ENCODE data around the gene IL27RA. TPM values are rescaled to one million over a fixed set of nuclear protein-coding genes. Genes with fewer than 3 reads are reported as not detected.

The IL27RA gene
- total RNA-seq, 1 experiment from 2014 or later = 0.67 TPM

DNA sequence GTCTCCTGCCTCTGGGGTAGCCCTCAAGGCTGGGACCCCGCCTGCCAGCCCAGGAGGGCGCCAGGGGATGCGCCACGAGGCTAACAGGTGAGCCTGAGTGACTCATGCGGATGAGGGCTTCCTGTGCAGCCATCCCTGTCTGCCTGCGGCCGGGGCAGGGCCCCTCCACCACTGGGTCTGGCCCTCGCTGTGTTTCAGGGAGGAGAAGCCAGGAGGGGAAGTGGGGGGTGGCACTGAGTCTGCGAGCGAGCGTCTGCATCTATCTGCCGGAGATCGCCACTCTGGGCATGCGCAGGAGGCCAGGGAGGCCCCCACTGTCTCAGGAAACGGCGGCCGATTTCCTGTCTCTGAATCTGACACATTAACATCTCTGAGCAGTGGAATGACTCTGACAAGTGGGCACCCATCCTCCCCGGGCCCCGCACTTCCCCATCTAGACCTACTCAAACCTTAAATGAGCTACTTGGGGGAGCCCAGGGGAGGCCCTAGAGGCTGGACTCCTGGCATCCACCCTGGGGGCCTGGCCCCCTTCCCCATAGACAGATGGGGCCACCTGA, 45.1 kb upstream of the IL27RA start:
- peak overlapping the region; percentile 69 for H3K4me3 ChIP-seq (ENCODE audit: low read length)
- H2AFZ ChIP-seq (ENCODE audit: low read length) = peak overlapping the region; percentile 27; the same call in 1 of the 2 replicates
- H3K4me2 ChIP-seq (ENCODE audit: low read depth, low read length, poor library complexity, severe bottlenecking) = peak overlapping the region; percentile 91
- no peaks in the 10 kb centered on the region for H4K20me1 ChIP-seq (ENCODE audit: insufficient read depth, low read depth, low read length)
- no peaks in the 10 kb centered on the region for H3K27me3 ChIP-seq (ENCODE audit: low read length)
- no peaks in the 10 kb centered on the region for H3K36me3 ChIP-seq (ENCODE audit: insufficient read depth, low read length)
- H3K9me2 ChIP-seq (replicated peaks; ENCODE audit: insufficient read depth, low read length) = no peaks in the 10 kb centered on the region
- no peaks in the 10 kb centered on the region for H3K9me3 ChIP-seq (ENCODE audit: low read length)
- DNase-seq = peak; percentile 98
- peak overlapping the region; percentile 96 for H3K27ac ChIP-seq (ENCODE audit: low read length)
- peaks cover 48% of the 10 kb centered on the region for H3K4me1 ChIP-seq (ENCODE audit: low read length)
- H3K9ac ChIP-seq (ENCODE audit: low read length) = peak overlapping the region; percentile 85
- peaks cover 11% of the 10 kb centered on the region for H3K79me2 ChIP-seq (ENCODE audit: low read length)

DNA sequence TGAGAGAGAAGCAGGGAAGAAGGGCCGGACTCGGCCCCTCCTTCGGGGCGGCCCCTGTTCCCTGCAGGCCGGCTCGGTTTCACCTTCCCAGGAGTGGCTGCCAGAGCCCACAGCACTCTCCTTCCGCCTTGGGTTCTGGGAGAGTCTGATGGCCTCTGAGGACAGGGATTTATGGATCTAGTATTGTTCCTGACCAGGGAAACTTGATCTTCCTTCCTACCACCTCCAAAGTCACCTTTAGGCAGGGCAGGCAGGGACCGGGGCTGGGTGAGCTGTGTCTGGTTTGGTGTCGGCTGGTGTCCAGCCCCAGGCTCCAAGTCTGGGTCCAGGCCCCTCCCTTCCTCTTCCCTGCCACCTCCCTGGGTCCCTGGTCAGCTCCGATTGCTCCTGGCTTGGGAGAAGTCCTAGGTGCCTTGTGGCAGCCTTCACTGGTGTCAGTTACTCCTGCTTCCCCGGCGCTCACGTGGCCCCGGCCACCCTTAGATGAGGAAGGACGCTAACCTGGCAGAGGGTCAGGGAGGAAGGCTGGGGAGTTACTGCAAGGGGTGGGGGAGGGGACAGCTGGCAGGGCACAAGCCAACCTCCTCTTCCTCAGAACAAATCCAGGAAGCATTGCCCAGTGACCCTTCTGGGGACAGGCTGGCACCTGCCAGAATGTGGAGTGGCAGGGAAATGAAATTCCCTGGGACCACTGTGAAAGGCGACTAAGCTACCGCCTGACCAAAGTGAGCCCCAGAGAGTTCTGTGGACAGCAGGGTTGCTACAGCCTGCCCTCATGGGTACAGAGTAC, 44.3 kb upstream of the IL27RA start:
- Histone ChIP-seq H3K27ac (ENCODE audit: low read length) (peak overlapping the region; percentile 96), H3K9ac (ENCODE audit: low read length) (peak overlapping the region; percentile 85), H2AFZ (ENCODE audit: low read length) (no peak overlapping the region), H3K4me2 (ENCODE audit: low read depth, low read length, poor library complexity, severe bottlenecking) (peak overlapping the region; percentile 91), H3K27me3 (ENCODE audit: low read length) (no peaks in the 10 kb centered on the region), H3K9me3 (ENCODE audit: low read length) (no peaks in the 10 kb centered on the region), H3K79me2 (ENCODE audit: low read length) (peaks cover 11% of the 10 kb centered on the region), H3K9me2 (replicated peaks; ENCODE audit: insufficient read depth, low read length) (no peaks in the 10 kb centered on the region), H3K4me3 (ENCODE audit: low read length) (peak overlapping the region; percentile 69), H3K36me3 (ENCODE audit: insufficient read depth, low read length) (peaks cover 2% of the 10 kb centered on the region; the same call in 1 of the 2 replicates), H3K4me1 (ENCODE audit: low read length) (peaks cover 49% of the 10 kb centered on the region), H4K20me1 (ENCODE audit: insufficient read depth, low read depth, low read length) (no peaks in the 10 kb centered on the region)
- DNase-seq = no peak

DNA sequence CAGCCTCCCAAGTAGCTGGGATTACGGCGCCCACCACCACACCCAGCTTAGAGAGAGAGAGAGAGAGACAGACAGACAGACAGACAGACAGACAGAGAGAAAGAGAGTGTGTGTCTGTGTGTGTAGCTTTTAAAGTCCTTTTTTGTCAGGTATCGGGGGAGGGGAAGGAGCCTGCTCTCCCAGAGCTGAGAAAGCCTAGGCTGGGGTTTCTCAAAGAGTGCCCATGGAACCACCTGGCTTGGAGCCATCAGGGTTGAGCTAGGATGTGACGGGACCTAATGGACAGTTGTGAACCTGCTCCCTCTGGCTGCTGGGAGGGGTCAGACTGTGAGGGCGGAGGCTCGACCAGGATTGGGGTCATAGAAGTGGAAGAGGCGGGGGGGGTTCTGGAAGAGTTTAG, 42.1 kb upstream of the IL27RA start:
- Histone ChIP-seq H3K9ac (ENCODE audit: low read length) (no peak overlapping the region), H3K4me3 (ENCODE audit: low read length) (no peak overlapping the region), H3K9me2 (replicated peaks; ENCODE audit: insufficient read depth, low read length) (no peaks in the 10 kb centered on the region), H3K79me2 (ENCODE audit: low read length) (peaks cover 11% of the 10 kb centered on the region), H3K9me3 (ENCODE audit: low read length) (no peaks in the 10 kb centered on the region), H3K4me2 (ENCODE audit: low read depth, low read length, poor library complexity, severe bottlenecking) (no peak overlapping the region), H4K20me1 (ENCODE audit: insufficient read depth, low read depth, low read length) (no peaks in the 10 kb centered on the region), H3K27ac (ENCODE audit: low read length) (no peak overlapping the region), H2AFZ (ENCODE audit: low read length) (no peak overlapping the region), H3K4me1 (ENCODE audit: low read length) (peaks cover 39% of the 10 kb centered on the region), H3K36me3 (ENCODE audit: insufficient read depth, low read length) (peaks cover 5% of the 10 kb centered on the region; the same call in 1 of the 2 replicates), H3K27me3 (ENCODE audit: low read length) (no peaks in the 10 kb centered on the region)
- DNase-seq = no peak

DNA sequence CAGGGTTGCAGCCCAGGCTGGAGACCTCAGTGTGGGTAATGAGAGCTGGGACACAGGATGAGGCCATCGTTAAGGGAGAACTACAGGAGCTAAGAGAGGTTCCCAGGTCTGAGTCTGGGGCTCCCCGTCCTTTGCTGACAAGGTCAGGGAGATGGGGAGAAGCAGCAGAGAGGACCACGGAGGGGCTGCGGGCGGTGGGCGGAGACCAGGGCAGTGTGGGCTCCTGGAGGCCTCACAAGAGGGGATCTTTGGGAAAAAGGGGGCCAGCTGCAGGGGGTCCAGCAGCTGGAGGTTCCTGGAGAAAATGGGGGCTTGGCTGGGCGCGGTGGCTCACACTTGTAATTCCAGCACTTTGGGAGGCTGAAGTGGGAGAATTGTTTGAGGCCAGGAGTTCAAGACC, 41.5 kb upstream of the IL27RA start:
- H3K79me2 ChIP-seq (ENCODE audit: low read length) = peaks cover 13% of the 10 kb centered on the region
- no peaks in the 10 kb centered on the region for H3K9me2 ChIP-seq (replicated peaks; ENCODE audit: insufficient read depth, low read length)
- H3K4me2 ChIP-seq (ENCODE audit: low read depth, low read length, poor library complexity, severe bottlenecking) = no peak overlapping the region
- H4K20me1 ChIP-seq (ENCODE audit: insufficient read depth, low read depth, low read length) = no peaks in the 10 kb centered on the region
- no peaks in the 10 kb centered on the region for H3K9me3 ChIP-seq (ENCODE audit: low read length)
- peaks cover 33% of the 10 kb centered on the region for H3K4me1 ChIP-seq (ENCODE audit: low read length)
- H2AFZ ChIP-seq (ENCODE audit: low read length) = no peak overlapping the region
- no peak overlapping the region for H3K9ac ChIP-seq (ENCODE audit: low read length)
- no peak for DNase-seq
- no peak overlapping the region for H3K27ac ChIP-seq (ENCODE audit: low read length)
- no peak overlapping the region for H3K4me3 ChIP-seq (ENCODE audit: low read length)
- no peaks in the 10 kb centered on the region for H3K27me3 ChIP-seq (ENCODE audit: low read length)
- H3K36me3 ChIP-seq (ENCODE audit: insufficient read depth, low read length) = peaks cover 5% of the 10 kb centered on the region; the same call in 1 of the 2 replicates

DNA sequence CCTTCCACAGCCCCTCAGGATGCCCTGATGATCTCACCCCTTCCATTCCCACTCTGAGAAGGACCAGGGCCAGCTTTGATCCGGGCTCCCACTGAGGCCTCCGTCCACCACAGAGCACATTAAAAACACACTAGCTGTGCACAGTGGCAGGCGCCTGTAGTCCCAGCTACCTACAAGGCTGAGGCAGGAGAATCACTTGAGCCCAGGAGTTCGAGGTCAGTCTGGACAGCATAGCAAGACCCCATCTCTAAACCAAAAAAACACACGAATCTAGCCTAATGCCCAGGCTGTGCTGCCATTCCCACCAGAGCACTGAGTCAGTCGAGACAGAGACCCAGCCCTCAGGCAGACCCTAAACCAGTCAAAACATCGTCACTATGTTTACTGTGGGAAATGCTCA, 39.5 kb upstream of the IL27RA start:
- Histone ChIP-seq H3K9me3 (ENCODE audit: low read length) (no peaks in the 10 kb centered on the region), H2AFZ (ENCODE audit: low read length) (no peak overlapping the region), H3K9ac (ENCODE audit: low read length) (no peak overlapping the region), H3K79me2 (ENCODE audit: low read length) (peaks cover 14% of the 10 kb centered on the region), H4K20me1 (ENCODE audit: insufficient read depth, low read depth, low read length) (no peaks in the 10 kb centered on the region), H3K9me2 (replicated peaks; ENCODE audit: insufficient read depth, low read length) (no peaks in the 10 kb centered on the region), H3K27ac (ENCODE audit: low read length) (no peak overlapping the region), H3K4me2 (ENCODE audit: low read depth, low read length, poor library complexity, severe bottlenecking) (no peak overlapping the region), H3K4me1 (ENCODE audit: low read length) (peaks cover 14% of the 10 kb centered on the region), H3K36me3 (ENCODE audit: insufficient read depth, low read length) (peaks cover 5% of the 10 kb centered on the region; the same call in 1 of the 2 replicates), H3K4me3 (ENCODE audit: low read length) (no peak overlapping the region), H3K27me3 (ENCODE audit: low read length) (no peaks in the 10 kb centered on the region)
- DNase-seq = no peak

DNA sequence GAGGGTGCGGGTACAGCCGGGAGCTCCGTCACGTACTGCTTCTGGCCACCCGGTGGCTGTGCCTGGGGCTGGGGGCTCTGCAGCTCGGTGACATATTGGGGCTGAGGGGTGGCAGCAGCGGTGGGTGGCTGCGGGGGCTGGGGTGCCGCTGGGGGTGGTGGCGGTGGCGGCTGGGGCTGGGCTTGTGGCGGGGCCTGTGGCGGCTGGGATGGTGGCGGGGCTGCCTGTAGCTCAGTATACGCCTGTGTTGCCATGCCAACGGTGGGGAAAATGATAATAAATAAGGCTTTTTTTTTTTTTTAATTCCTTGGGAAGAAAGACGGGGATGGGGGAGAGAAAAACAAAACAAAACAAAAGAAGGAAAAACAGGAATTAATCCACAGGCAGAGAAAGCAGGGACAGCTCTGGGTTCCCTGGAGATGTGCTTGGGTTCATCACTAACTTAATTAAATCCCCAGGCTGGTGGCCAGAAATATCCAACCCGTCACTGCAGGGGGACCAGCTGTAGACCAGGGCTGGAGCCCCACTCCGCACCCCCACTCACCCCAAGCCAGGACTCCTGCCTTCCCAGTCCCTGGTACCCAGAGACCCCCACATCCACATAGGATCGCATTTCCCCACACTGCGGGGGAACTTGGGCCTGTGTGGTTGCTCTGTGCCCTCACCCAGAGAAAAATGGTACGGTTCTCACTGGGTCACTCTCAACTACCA, 37.8 kb upstream of the IL27RA start:
- Histone ChIP-seq H3K27ac (ENCODE audit: low read length) (no peak overlapping the region), H3K79me2 (ENCODE audit: low read length) (peaks cover 14% of the 10 kb centered on the region; the same call in 1 of the 2 replicates), H3K27me3 (ENCODE audit: low read length) (no peaks in the 10 kb centered on the region), H3K4me3 (ENCODE audit: low read length) (no peak overlapping the region), H2AFZ (ENCODE audit: low read length) (no peak overlapping the region), H3K4me2 (ENCODE audit: low read depth, low read length, poor library complexity, severe bottlenecking) (no peak overlapping the region), H3K9me2 (replicated peaks; ENCODE audit: insufficient read depth, low read length) (no peaks in the 10 kb centered on the region), H3K36me3 (ENCODE audit: insufficient read depth, low read length) (peaks cover 5% of the 10 kb centered on the region; the same call in 1 of the 2 replicates), H3K9me3 (ENCODE audit: low read length) (no peaks in the 10 kb centered on the region), H3K9ac (ENCODE audit: low read length) (no peak overlapping the region), H4K20me1 (ENCODE audit: insufficient read depth, low read depth, low read length) (no peaks in the 10 kb centered on the region), H3K4me1 (ENCODE audit: low read length) (peaks cover 6% of the 10 kb centered on the region)
- no peak for DNase-seq

DNA sequence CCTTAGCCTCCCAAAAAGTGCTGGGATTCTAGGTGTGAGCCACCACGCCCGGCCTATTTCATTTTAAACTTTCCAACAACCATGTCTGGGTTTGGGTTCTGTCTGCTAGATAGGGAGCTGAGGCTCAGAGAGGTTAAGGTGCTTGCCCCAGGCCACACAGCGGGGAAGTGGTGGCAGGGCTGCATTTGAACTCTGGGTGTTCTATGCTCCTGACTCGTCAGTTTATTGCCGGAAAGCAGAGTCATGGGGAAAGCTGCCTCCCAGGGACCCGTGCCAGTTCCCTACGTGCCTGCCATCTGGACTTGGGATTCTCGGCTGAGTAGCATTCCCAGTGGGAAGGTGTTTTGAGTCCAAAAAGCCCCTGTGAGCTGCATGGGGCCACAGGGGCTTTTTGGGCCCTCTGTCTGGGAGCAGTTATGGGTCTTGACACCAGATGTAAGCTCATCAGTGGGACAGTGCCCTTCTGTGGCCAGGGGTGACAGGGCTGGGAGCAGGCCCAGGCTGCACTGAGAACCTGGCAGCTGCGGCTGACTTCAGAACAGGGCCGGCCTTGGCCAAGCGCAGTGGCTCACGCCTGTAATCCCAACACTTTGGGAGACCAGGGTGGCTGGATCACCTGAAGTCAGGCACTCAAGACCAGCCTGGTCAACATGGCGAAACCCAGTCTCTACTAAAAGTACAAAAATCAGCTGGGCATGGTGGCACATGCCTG, 36.4 kb upstream of the IL27RA start:
- Histone ChIP-seq H3K27ac (ENCODE audit: low read length) (no peak overlapping the region), H4K20me1 (ENCODE audit: insufficient read depth, low read depth, low read length) (no peaks in the 10 kb centered on the region), H3K4me2 (ENCODE audit: low read depth, low read length, poor library complexity, severe bottlenecking) (no peak overlapping the region), H3K9me3 (ENCODE audit: low read length) (0 out of 2 replicates have a peak, but pooled peaks cover 4% of the 10 kb centered on the region), H3K36me3 (ENCODE audit: insufficient read depth, low read length) (peaks cover 9% of the 10 kb centered on the region), H3K27me3 (ENCODE audit: low read length) (no peaks in the 10 kb centered on the region), H3K79me2 (ENCODE audit: low read length) (peaks cover 18% of the 10 kb centered on the region; the same call in 1 of the 2 replicates), H3K4me3 (ENCODE audit: low read length) (no peak overlapping the region), H3K9ac (ENCODE audit: low read length) (no peak overlapping the region), H2AFZ (ENCODE audit: low read length) (no peak overlapping the region), H3K4me1 (ENCODE audit: low read length) (peaks cover 6% of the 10 kb centered on the region), H3K9me2 (replicated peaks; ENCODE audit: insufficient read depth, low read length) (no peaks in the 10 kb centered on the region)
- DNase-seq = no peak

All from Karpas-422 (cell line).